ENCODE data around the gene PXK. TPM values are rescaled to one million over a fixed set of nuclear protein-coding genes. Genes with fewer than 3 reads are reported as not detected.
A peak's percentile ranks its signal among the peaks of the same experiment; 100 is the strongest.

PXK gene
- total RNA-seq, 2 donors from 2014 or later = 16.0 to 22.0 TPM

DNA sequence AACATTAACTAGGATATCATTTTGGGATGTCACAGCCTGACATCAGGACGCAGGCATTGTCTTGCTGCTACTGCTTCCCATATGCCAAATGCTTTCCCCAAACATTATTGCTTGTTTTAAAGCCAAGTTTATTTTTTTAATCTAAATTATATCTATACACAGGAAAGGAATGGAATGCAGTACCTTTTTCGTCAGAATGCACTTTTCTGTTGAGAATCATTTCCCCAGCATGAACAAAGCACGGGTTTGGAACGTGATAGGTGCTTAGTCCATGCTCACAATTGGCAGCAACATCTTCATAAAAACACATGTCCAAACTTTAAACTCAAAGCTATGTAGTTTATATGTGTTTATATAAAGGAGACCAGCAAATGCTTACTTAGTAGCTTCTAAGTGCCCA is 26.1 kb downstream of the PXK start:
- 93 to 95% methylated on average over 3 to 4 of the region's 4 CpGs for WGBS, 2 experiments (ENCODE audit: insufficient coverage in 1 of 2, insufficient read length in 1 of 2)
- TF ChIP-seq, protein P1, sequence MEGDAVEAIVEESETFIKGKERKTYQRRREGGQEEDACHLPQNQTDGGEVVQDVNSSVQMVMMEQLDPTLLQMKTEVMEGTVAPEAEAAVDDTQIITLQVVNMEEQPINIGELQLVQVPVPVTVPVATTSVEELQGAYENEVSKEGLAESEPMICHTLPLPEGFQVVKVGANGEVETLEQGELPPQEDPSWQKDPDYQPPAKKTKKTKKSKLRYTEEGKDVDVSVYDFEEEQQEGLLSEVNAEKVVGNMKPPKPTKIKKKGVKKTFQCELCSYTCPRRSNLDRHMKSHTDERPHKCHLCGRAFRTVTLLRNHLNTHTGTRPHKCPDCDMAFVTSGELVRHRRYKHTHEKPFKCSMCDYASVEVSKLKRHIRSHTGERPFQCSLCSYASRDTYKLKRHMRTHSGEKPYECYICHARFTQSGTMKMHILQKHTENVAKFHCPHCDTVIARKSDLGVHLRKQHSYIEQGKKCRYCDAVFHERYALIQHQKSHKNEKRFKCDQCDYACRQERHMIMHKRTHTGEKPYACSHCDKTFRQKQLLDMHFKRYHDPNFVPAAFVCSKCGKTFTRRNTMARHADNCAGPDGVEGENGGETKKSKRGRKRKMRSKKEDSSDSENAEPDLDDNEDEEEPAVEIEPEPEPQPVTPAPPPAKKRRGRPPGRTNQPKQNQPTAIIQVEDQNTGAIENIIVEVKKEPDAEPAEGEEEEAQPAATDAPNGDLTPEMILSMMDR (conservative IDR thresholded peaks at IDR 0.05) = no peak
- no peak for DNase-seq
- H3K27ac ChIP-seq (ENCODE audit: low read depth, low read length) = no peak overlapping the region
- Mint-ChIP-seq H3K4me1 (peaks cover 13% of the 10 kb centered on the region), H3K27ac (no peak overlapping the region), H3K4me3 (no peak overlapping the region), H3K36me3 (ENCODE audit: low read depth) (no peaks in the 10 kb centered on the region), H3K9me3 (no peaks in the 10 kb centered on the region), H3K27me3 (ENCODE audit: insufficient read depth) (peaks cover 1% of the 10 kb centered on the region)
- no peak overlapping the region for H3K9ac ChIP-seq (ENCODE audit: extremely low read depth, low read length, poor library complexity, severe bottlenecking)
- H3K4me3 ChIP-seq (ENCODE audit: low read length) = no peak overlapping the region
- H3K4me1 ChIP-seq (ENCODE audit: control insufficient read depth, insufficient read depth, low read length) = peaks cover 4% of the 10 kb centered on the region
- no peaks in the 10 kb centered on the region for H3K9me3 ChIP-seq (ENCODE audit: control insufficient read depth, low read length)
- H3K27me3 ChIP-seq (ENCODE audit: control insufficient read depth, insufficient read depth, low read length, poor library complexity, severe bottlenecking) = no peaks in the 10 kb centered on the region
- H3K36me3 ChIP-seq (ENCODE audit: control insufficient read depth, insufficient read depth, low read length) = no peaks in the 10 kb centered on the region

DNA sequence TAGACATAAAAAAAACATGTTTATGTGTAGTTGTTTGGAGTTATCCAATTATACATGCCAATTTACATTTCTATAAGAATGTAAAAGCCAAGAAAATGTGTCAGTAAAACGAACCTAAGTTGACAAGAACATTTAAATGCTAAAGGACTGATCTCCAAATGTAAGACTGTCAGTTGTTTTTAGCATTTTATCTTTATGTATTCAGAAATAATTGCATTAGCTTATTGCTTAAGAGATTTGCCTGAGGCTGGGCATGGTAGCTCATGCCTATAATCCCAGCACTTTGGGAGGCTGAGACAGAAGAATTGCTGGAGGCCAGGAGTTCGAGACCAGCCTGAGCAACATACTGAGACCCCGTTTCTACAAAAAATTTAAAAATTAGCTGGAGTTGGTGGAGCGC is 26.9 kb downstream of the PXK start:
- Histone ChIP-seq H3K36me3 (ENCODE audit: control insufficient read depth, insufficient read depth, low read length) (no peaks in the 10 kb centered on the region), H3K27ac (ENCODE audit: low read depth, low read length) (no peak overlapping the region), H3K4me1 (ENCODE audit: control insufficient read depth, insufficient read depth, low read length) (peaks cover 4% of the 10 kb centered on the region), H3K9ac (ENCODE audit: extremely low read depth, low read length, poor library complexity, severe bottlenecking) (no peak overlapping the region), H3K27me3 (ENCODE audit: control insufficient read depth, insufficient read depth, low read length, poor library complexity, severe bottlenecking) (no peaks in the 10 kb centered on the region), H3K9me3 (ENCODE audit: control insufficient read depth, low read length) (no peaks in the 10 kb centered on the region), H3K4me3 (ENCODE audit: low read length) (no peak overlapping the region)
- TF ChIP-seq, protein P1 (conservative IDR thresholded peaks at IDR 0.05) = no peak
- peak; percentile 5 for DNase-seq
- 96 to 100% methylated on average over 3 to 4 of the region's 4 CpGs for WGBS, 2 experiments (ENCODE audit: insufficient coverage in 1 of 2, insufficient read length in 1 of 2)
- no peaks in the 10 kb centered on the region for H3K27me3 Mint-ChIP-seq (ENCODE audit: insufficient read depth)
- peaks cover 12% of the 10 kb centered on the region for H3K4me1 Mint-ChIP-seq
- H3K36me3 Mint-ChIP-seq (ENCODE audit: low read depth) = no peaks in the 10 kb centered on the region
- no peaks in the 10 kb centered on the region for H3K9me3 Mint-ChIP-seq
- H3K27ac Mint-ChIP-seq = no peak overlapping the region
- no peak overlapping the region for H3K4me3 Mint-ChIP-seq

GRCh38 chr3:58361866-58362265 is 29.2 kb downstream of the PXK start:
- H3K4me3 ChIP-seq (ENCODE audit: low read length) = no peak overlapping the region
- Mint-ChIP-seq H3K4me1 (peaks cover 9% of the 10 kb centered on the region), H3K36me3 (ENCODE audit: low read depth) (no peaks in the 10 kb centered on the region), H3K4me3 (no peak overlapping the region), H3K9me3 (peaks cover 4% of the 10 kb centered on the region), H3K27me3 (ENCODE audit: insufficient read depth) (no peaks in the 10 kb centered on the region), H3K27ac (no peak overlapping the region)
- H3K27me3 ChIP-seq (ENCODE audit: control insufficient read depth, insufficient read depth, low read length, poor library complexity, severe bottlenecking) = no peaks in the 10 kb centered on the region
- no peaks in the 10 kb centered on the region for H3K9me3 ChIP-seq (ENCODE audit: control insufficient read depth, low read length)
- TF ChIP-seq, protein P1 (conservative IDR thresholded peaks at IDR 0.05) = no peak
- no peak overlapping the region for H3K9ac ChIP-seq (ENCODE audit: extremely low read depth, low read length, poor library complexity, severe bottlenecking)
- no peaks in the 10 kb centered on the region for H3K36me3 ChIP-seq (ENCODE audit: control insufficient read depth, insufficient read depth, low read length)
- no peaks in the 10 kb centered on the region for H3K4me1 ChIP-seq (ENCODE audit: control insufficient read depth, insufficient read depth, low read length)
- H3K27ac ChIP-seq (ENCODE audit: low read depth, low read length) = no peak overlapping the region
- no peak for DNase-seq

Data from endodermal cell (in vitro differentiated cells).